Measurements from ENCODE around the gene SERPINA3. TPM values are rescaled to one million over a fixed set of nuclear protein-coding genes. Genes with fewer than 3 reads are reported as not detected.

The SERPINA3 gene
- total RNA-seq, 1 experiment from 2014 or later, result not detected

DNA sequence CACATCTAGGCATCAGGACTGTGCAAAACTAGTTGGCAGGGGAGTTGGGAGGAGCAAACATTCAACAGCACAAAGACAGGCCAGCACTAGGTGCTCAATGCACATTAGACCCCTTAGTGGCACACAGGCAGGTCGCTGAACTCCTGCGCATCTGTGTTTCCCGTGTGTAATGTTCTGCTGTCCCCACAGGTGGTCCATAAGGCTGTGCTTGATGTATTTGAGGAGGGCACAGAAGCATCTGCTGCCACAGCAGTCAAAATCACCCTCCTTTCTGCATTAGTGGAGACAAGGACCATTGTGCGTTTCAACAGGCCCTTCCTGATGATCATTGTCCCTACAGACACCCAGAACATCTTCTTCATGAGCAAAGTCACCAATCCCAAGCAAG, 11.2 kb downstream of the SERPINA3 start:
- no TSS peak for BruUV-seq (replicated peaks)
- H3K4me1 ChIP-seq (replicated peaks; ENCODE audit: insufficient read depth), result no peaks in the 10 kb centered on the region
- intact Hi-C loops (cut with micrococcal nuclease; ENCODE audit: unreplicated experiment), result no loop called here
- TF ChIP-seq, protein P1, sequence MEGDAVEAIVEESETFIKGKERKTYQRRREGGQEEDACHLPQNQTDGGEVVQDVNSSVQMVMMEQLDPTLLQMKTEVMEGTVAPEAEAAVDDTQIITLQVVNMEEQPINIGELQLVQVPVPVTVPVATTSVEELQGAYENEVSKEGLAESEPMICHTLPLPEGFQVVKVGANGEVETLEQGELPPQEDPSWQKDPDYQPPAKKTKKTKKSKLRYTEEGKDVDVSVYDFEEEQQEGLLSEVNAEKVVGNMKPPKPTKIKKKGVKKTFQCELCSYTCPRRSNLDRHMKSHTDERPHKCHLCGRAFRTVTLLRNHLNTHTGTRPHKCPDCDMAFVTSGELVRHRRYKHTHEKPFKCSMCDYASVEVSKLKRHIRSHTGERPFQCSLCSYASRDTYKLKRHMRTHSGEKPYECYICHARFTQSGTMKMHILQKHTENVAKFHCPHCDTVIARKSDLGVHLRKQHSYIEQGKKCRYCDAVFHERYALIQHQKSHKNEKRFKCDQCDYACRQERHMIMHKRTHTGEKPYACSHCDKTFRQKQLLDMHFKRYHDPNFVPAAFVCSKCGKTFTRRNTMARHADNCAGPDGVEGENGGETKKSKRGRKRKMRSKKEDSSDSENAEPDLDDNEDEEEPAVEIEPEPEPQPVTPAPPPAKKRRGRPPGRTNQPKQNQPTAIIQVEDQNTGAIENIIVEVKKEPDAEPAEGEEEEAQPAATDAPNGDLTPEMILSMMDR (conservative IDR thresholded peaks at IDR 0.05), result no peak
- TF ChIP-seq EZH2 (IDR thresholded peaks at IDR 0.05; ENCODE audit: low read depth), result no peak
- H3F3A ChIP-seq (ENCODE audit: insufficient read depth, low read depth), result no peaks in the 10 kb centered on the region
- H3K9me3 ChIP-seq (ENCODE audit: insufficient read depth, low read depth), result no peaks in the 10 kb centered on the region
- no peak for DNase-seq
- no peak overlapping the region for H3K4me3 ChIP-seq
- POLR2A ChIA-PET (ENCODE audit: unreplicated experiment), result no interaction called here
- no peak overlapping the region for H2AFZ ChIP-seq
- no peaks in the 10 kb centered on the region for H3K79me2 ChIP-seq (ENCODE audit: low read depth)
- no peaks in the 10 kb centered on the region for H3K36me3 ChIP-seq (ENCODE audit: low read depth)
- H4K20me1 ChIP-seq (ENCODE audit: insufficient read depth), result no peaks in the 10 kb centered on the region
- peaks cover 8% of the 10 kb centered on the region; the same call in 1 of the 2 replicates for H3K27me3 ChIP-seq (ENCODE audit: insufficient read depth, low read depth)
- CTCF ChIA-PET, result no interaction called here
- no peak overlapping the region for H3K27ac ChIP-seq
- H3K9me2 ChIP-seq (ENCODE audit: insufficient read depth), result no peaks in the 10 kb centered on the region
- no peak overlapping the region for H3K4me2 ChIP-seq

DNA sequence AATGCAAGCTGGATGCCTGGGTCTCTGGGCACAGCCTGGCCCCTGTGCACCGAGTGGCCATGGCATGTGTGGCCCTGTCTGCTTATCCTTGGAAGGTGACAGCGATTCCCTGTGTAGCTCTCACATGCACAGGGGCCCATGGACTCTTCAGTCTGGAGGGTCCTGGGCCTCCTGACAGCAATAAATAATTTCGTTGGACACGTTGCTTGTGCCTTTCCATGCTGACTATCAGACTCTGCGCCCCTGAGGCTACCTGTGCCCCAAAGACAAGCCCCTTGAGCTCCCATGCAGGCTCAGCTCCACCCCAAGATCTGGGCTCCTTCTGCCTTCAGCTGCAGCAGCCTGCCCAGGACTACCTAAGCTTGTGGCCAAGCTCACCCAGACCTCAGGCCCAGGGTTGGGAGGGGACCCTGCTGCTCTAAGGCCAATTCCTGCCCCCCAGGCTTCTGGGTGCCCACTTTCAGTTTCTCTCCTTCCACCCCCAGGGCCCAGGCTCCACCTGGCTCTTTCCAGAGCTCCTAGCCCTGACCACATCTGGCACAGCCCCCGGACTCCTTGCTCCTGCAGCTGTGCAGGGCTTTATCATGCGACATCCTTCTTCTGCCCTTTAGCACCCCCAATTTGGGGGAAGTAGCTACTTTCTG, 11.8 kb downstream of the SERPINA3 start:
- Histone ChIP-seq H3K4me1 (replicated peaks; ENCODE audit: insufficient read depth) (no peaks in the 10 kb centered on the region), H3K9me2 (ENCODE audit: insufficient read depth) (no peaks in the 10 kb centered on the region), H3K9me3 (ENCODE audit: insufficient read depth, low read depth) (no peaks in the 10 kb centered on the region), H3K4me3 (no peak overlapping the region), H3K4me2 (no peak overlapping the region), H3K36me3 (ENCODE audit: low read depth) (no peaks in the 10 kb centered on the region), H3F3A (ENCODE audit: insufficient read depth, low read depth) (no peaks in the 10 kb centered on the region), H2AFZ (no peak overlapping the region), H3K27me3 (ENCODE audit: insufficient read depth, low read depth) (peaks cover 8% of the 10 kb centered on the region; the same call in 1 of the 2 replicates), H3K27ac (no peak overlapping the region), H4K20me1 (ENCODE audit: insufficient read depth) (no peaks in the 10 kb centered on the region), H3K79me2 (ENCODE audit: low read depth) (no peaks in the 10 kb centered on the region)
- CTCF ChIA-PET, result no interaction called here
- intact Hi-C loops (cut with micrococcal nuclease; ENCODE audit: unreplicated experiment), result no loop called here
- TF ChIP-seq, protein P1 (conservative IDR thresholded peaks at IDR 0.05), result no peak
- TF ChIP-seq EZH2 (IDR thresholded peaks at IDR 0.05; ENCODE audit: low read depth), result no peak
- DNase-seq, result no peak
- no TSS peak for BruUV-seq (replicated peaks)
- POLR2A ChIA-PET (ENCODE audit: unreplicated experiment), result no interaction called here

DNA sequence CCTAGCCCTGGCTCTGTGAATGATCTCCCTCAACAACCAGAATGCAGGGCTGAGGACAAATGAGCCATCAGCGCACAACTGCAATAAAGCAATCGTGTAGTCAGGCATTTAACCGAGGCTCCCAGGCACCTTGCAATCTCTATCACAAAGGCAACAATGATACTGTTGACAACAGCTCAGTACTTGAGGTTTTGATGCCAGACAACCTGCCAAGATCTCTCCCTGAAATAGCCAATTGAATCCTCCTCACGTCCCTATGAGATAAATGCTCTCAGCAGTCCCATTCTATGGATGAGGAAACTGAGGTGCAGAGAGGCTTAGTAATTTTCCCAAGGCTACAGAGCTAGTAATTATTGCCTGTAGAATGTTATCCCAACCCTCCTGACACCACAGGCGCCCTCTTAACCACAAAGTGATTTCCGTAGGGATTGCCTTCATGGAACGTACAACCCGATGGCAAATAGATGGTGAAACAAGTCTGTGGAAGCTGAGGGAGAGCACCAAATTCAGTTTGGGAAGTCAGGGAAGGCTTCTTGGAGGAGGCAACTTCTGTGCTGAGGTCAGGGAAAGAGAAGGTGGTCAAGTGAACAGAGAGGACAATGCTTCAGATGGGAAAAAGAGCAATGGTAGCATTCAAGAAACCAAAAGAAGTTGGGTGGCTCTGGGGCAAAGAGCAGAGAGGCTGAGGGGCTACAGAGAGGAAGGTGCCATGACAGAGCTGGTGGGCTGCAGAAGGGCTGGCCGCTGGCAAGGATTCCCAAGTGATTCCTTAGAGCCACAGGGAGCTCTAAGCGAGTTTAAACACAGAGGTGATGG, 12.6 kb downstream of the SERPINA3 start:
- H3K9me3 ChIP-seq (ENCODE audit: insufficient read depth, low read depth), result no peaks in the 10 kb centered on the region
- H3K27me3 ChIP-seq (ENCODE audit: insufficient read depth, low read depth), result peaks cover 8% of the 10 kb centered on the region; the same call in 1 of the 2 replicates
- H3K79me2 ChIP-seq (ENCODE audit: low read depth), result no peaks in the 10 kb centered on the region
- H3K4me1 ChIP-seq (replicated peaks; ENCODE audit: insufficient read depth), result no peaks in the 10 kb centered on the region
- no TSS peak for BruUV-seq (replicated peaks)
- no peaks in the 10 kb centered on the region for H3K9me2 ChIP-seq (ENCODE audit: insufficient read depth)
- intact Hi-C loops (cut with micrococcal nuclease; ENCODE audit: unreplicated experiment), result no loop called here
- ChIA-PET CTCF (no interaction called here), POLR2A (ENCODE audit: unreplicated experiment) (no interaction called here)
- H3K36me3 ChIP-seq (ENCODE audit: low read depth), result no peaks in the 10 kb centered on the region
- H3K4me3 ChIP-seq, result no peak overlapping the region
- H2AFZ ChIP-seq, result no peak overlapping the region
- TF ChIP-seq, protein P1 (conservative IDR thresholded peaks at IDR 0.05), result no peak
- TF ChIP-seq EZH2 (IDR thresholded peaks at IDR 0.05; ENCODE audit: low read depth), result no peak
- DNase-seq, result no peak
- no peaks in the 10 kb centered on the region for H4K20me1 ChIP-seq (ENCODE audit: insufficient read depth)
- H3K27ac ChIP-seq, result no peak overlapping the region
- H3K4me2 ChIP-seq, result no peak overlapping the region
- no peaks in the 10 kb centered on the region for H3F3A ChIP-seq (ENCODE audit: insufficient read depth, low read depth)
